Activated T-cell treated with anti-CD3 and anti-CD28 coated beads, Interleukin-2, amount 50 U/mL, for 1 hour (primary cell): ENCODE measurements around the gene PRPSAP1.

Experiments
- DNase-seq: peaks from one replicate; pipeline ENCODE4 v3.0.0-alpha.2; 2020

PRPSAP1 gene, protein sequence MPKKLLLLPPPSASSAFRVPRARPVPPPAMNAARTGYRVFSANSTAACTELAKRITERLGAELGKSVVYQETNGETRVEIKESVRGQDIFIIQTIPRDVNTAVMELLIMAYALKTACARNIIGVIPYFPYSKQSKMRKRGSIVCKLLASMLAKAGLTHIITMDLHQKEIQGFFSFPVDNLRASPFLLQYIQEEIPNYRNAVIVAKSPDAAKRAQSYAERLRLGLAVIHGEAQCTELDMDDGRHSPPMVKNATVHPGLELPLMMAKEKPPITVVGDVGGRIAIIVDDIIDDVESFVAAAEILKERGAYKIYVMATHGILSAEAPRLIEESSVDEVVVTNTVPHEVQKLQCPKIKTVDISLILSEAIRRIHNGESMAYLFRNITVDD

DNA sequence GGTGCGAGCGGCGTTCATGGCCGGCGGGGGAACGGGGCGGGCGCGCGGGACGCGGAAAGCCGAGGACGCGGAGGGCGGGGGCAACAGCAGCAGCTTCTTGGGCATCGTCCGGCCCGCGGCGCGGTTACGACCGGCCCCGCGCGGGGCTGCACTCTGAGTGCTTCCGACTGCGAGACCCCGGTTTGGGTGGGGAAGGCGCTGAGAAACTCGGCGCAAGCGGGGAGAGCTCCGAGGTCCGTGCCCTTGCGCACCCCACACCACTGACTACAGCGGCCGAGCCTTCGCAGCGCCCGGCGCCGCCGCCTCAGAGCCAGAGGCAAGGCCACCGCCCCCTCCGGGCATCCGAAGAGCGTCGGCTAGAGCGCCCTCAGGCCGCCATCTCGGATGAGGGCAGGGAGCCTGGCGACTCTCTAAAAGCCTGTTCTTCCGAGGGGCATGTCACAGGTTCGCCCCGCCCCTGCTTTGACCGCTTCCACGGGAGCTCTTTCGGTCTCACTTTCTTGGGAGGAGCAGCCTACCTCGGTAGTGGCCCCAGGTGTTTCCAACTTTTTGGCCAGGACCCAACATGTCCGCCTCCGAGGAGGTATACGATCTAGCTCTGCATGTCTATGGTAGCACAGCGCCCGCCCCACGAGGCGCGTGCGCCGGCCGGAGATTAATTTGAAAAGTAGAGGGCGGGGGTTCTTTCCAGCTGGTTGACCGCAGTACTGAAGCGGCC, at the start of gene PRPSAP1:
Gene PRPSAP1 (minus strand): TSS at position 318 of the 718 bp plus-strand sequence. CDS start 213 bp downstream, at position 105.
- peak; percentile 85 for DNase-seq

DNA sequence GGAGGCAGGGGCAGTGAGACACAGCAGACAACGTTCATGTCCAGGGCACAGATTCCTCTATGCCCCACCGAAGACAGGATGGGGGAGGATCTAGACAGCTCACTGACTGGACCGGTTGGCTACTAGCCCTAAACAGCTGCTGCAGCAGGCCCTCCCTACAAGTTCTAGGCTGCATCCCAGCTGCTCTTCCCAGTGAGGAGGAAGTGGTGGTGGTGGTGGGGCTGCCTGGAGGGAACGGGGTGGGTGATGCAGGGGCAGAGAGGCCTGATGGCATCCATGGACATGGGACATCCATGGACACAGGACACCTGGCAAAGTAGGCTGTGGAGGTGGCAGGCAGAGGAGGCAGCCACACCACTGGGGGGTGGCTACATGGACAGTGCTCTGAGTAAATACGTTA, 49.0 kb upstream of the PRPSAP1 start:
- DNase-seq = no peak

DNA sequence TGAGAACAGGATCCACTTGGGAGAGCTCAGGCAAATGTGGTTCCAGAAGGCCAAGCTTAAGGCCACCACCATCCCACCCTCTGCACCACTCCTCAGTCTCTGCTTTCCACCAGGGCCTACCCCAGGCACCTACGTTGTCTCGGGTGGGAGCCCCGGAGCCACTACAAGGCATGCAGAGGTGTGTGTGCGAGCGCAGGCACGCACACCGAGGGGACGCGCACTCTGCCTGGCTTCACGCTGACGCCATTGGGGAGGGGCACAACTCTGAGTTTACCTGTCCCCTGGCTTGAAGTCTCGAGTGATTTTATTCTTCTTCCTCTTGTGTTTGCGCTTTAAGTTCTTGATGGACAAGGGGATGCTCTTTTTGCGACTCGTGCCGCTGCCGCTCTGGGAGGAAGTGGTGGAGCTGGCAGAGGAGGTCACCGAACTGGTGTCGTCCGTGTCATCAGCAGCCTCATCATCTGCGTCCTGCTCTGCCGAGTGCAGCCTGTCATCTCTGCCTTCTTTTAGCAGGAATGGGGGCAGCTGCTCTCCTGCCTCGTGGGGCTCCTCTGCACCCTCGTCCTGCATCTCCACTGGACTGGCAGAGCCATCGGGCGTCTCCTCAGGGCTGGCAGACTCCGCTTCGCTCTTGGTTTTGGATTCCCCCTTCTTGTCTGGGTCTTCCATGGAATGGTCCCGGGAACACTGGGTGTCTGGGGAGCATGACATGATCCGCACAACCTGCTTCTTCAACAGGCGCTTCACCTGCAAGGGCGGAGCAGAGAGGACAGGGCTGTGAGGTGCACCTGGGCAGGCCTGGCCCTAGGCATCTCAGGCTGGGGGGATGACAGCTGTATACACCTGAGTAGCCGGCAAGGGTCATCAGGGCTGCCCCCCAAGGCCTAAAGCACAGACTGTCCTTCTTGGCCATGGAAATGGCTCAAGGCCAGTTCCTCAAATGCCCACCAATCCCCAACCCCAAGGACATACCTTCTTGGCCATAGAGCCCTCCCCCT, 45.8 kb upstream of the PRPSAP1 start:
- DNase-seq = no peak

DNA sequence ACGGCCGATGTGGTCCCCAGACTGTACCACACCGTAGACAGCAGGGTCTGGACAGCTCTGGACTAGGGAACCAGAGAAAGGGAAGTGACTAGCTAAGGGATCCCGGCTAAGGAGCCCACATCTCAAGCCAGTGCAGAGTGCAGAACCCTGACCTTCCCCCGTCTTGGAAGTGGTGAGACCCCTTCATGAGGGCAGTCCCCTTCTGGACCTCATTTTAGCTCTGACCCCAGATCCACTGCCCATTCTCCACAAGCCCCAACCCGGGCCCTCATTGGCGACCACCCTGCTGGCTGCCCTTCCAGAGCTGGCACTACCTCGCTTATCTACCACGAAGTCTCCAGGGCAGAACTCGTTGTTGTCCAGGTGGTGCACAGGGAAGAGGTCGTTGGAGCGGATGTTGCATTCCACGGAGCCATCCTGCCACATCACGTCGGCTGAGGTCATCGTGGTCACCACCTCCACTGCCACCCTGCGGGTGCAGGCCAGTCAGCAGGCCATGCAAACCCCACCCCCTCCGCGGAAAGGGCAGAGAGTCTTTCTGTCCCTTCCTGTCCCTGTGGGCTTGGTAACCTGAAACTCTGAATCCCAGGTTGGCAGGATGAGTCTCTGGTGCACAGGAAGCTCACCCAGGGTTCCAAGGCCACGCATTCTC, 44.9 kb upstream of the PRPSAP1 start:
- no peak for DNase-seq

DNA sequence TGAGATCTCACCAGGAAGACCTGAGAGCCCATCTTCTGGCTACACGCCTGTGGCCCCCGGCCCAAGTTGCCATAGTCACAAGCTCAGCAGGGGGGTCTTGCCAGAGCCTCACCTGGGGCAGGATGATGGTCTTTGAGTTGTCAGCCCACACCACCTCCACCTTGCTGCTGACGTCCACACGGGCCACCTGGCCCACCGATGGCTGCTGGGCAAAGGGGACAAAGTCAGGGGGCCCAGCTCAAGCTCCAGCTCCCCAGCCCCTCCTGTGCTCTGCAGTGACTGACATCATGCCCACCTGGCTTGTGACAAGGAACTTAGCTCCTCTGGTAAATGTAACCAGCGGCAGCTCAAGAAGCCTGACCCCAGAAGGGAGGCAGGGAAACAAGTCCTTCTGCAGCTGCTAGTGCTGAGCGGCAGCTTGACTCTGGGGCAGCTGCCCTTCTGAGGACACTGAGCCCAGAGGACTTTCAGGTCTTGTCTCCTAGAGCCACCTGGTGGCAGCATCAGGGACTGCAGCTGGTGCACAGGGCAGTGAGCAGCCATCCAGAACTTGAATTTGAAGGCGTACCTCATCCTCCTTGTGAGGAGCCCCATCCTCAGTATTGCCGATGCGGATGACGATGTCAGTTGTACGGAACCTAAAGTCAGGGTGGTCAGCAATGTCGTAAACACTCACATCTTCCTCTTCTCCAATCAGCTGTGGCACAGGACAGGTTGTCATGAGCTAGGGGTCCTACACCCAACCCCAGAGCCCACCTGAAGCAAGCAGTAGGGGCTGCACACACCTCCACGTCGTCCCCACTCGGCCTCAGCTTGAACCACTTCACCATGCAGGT, 44.2 kb upstream of the PRPSAP1 start:
- DNase-seq = peak; percentile 87

DNA sequence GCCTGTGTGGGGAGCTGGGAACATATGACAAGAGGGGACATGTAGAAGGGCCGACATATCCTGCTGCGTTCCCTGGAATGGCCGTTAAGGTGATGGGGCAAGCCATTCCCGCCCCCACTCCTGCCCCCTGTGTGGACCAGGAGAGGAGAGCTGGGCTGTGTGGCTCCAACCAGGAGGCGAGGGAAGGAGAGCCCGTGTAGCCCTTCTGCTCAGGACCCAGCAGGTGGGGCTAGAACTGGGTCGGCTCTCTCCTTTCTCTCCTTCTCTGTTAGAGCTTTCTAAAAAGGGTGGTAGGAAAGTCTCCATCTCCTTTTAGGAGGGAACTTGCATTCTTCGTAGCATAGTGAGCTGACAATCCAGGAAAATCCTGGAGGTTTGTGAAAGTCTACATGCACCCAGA, 43.5 kb upstream of the PRPSAP1 start:
- DNase-seq = no peak

DNA sequence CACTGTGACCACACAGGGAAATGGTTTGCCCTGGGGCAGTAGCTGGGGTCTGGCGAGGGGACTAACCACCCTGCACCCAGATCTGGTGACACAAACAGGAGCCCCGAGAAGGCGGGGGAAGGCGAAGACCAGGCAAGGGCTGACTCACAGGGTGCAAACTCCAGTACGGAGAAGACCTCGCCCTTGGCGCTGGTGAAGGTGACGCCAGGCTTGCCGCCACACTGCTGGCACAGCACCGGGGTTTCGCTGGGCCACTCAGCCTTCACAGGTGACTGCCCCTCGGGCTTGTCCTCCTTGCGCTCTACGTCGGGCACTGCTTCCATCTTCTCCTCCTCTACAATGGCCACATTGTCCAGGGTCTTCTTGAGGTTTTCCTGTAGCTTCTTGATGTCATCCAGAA, 42.3 kb upstream of the PRPSAP1 start:
- no peak for DNase-seq

DNA sequence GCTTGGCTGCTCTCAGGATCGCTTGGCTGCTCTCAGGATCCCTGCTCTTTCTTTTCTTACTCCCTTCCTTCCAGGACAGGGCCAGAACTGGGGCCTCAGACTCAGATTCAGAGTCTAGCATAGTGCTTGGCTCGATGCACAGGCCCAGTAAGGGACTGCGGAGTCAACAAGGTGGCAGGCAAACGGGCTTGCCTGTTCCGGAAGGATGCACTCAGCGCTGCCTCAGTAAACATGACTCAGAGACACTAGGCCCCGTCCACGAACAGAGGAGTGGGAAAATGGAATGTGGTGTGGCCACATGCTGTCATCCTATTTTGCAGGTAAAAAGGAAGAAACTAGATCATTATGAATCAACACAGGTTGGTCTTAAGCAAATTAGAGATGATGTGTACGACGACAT, 40.5 kb upstream of the PRPSAP1 start:
- no peak for DNase-seq

DNA sequence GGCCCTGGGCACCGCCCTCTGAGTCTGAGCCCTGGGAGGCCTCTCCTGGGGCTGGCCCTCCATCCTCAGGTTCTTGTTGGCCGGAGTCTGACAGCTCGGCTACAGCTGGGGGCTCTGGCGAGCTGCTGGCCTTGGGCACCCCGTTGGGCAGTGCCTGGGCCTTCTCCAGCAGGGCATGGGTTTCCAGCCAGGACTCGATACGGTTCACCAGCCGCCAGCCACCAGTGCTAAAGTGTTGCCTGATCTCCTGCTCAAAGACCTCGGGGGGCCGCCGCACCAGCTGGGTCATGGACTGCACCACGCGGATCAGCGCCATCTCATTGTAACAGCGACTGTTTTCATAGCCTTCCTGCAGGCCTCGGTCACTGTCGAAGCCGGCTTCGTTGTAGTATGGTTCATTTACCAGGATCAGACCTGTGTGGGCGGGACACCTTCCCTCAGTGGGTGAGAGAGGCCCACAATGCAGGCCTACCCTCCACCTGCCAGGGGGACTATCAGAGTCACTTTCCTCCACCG, 37.5 kb upstream of the PRPSAP1 start:
- DNase-seq = no peak

DNA sequence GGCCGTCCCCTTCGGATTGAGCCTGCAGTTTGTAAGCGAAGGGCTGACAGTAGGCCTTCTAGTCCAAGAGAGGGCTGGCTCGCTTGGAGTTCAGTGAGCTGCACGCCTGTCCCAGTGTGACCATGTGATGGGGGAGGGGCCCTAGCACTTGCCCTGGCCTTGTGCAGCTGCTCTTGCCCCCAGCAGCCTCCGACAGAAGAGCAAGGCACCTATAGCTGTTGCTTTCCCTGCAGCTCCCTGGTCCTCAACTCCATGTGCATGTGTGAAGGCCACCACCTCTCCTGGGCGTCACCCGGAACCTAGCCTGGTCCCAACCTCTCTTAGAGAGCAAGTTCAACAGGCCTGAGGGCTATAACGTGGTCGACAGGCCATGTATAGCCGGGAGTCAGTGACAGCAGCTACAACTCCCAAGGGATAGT, 36.3 kb upstream of the PRPSAP1 start:
- no peak for DNase-seq

DNA sequence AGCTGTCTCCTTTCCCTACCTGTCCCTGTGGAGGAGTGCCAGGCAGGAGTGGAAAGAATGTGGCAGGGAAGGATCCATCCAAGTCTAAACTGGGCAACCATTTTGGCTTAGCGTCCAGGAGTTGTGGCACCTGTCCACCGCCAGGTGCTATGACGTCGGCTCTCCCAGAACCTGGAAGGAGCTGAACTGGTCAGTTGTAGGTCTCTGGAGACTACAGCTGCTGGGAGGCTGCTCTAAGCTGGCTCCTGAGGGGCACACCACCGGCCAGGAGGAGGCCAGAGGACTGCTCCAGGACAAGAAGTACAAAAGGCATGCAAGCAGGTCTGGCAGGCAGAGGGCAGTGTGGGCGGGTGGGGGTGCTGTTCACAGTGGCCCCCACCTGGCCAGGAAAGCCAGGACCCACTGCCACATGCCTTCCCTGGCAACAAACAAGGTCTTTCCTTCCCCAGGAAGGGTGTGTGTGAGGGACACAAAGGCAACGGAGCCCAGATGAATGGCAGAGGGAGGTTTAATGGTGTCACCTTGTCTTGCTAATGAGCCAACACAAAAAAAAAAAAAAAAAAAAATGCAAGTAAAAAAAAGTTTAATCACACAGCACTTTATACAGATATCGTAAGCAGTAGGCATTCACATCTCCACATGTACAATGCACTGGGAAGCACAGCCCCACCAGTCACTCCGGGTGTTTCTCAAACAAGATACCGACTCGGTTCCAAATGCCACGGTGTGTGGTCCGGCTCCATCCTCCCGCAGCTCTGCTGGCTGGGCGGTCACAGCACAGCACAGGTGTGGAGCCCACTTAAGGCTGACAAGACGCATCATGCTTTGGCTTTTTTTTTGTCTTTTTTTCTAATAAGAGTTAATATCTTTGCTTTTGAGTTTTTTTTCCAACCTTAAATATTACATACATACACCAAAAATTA, 35.5 kb upstream of the PRPSAP1 start:
- DNase-seq = no peak

DNA sequence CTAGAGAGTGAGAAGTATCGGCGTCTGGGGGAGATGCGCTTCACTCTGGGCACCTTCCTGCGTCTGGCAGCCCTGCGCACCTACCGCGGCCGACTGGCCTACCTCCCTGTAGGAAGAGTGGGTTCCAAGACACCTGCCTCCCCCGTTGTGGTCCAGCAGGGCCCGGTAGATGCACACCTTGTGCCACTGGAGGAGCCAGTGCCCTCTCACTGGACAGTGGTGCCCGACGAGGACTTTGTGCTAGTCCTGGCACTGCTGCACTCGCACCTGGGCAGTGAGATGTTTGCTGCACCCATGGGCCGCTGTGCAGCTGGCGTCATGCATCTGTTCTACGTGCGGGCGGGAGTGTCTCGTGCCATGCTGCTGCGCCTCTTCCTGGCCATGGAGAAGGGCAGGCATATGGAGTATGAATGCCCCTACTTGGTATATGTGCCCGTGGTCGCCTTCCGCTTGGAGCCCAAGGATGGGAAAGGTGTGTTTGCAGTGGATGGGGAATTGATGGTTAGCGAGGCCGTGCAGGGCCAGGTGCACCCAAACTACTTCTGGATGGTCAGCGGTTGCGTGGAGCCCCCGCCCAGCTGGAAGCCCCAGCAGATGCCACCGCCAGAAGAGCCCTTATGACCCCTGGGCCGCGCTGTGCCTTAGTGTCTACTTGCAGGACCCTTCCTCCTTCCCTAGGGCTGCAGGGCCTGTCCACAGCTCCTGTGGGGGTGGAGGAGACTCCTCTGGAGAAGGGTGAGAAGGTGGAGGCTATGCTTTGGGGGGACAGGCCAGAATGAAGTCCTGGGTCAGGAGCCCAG, 33.5 kb upstream of the PRPSAP1 start:
- no peak for DNase-seq

DNA sequence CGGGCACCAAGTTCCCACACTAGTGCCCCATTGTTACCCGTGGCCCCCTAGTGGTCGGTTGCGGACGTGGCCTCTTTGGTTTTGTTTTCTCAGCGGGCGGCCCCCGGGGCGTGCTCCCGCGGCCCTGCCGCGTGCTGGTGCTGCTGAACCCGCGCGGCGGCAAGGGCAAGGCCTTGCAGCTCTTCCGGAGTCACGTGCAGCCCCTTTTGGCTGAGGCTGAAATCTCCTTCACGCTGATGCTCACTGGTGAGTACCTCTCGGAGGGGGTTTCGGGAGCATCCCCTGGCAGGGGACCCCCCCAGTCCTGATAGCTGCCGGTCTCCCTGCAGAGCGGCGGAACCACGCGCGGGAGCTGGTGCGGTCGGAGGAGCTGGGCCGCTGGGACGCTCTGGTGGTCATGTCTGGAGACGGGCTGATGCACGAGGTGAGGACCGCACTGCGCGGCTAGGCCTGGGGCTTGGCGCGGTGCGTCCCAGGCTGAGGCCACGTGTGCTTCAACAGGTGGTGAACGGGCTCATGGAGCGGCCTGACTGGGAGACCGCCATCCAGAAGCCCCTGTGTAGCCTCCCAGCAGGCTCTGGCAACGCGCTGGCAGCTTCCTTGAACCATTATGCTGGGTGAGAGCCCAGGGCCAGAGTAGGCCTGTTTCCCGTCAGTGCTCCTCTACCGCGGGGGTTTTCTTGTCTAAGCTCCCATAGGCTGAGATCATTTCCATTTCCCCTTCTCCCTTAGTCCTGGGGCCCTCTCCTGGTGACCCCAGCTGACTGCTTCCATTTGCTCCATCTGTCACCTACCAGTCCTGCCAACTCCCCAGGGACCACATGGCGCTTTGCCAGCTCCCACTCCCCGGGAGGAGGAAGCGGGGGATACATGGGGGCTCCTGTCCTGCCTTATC, 32.4 kb upstream of the PRPSAP1 start:
- DNase-seq = peak; percentile 85

DNA sequence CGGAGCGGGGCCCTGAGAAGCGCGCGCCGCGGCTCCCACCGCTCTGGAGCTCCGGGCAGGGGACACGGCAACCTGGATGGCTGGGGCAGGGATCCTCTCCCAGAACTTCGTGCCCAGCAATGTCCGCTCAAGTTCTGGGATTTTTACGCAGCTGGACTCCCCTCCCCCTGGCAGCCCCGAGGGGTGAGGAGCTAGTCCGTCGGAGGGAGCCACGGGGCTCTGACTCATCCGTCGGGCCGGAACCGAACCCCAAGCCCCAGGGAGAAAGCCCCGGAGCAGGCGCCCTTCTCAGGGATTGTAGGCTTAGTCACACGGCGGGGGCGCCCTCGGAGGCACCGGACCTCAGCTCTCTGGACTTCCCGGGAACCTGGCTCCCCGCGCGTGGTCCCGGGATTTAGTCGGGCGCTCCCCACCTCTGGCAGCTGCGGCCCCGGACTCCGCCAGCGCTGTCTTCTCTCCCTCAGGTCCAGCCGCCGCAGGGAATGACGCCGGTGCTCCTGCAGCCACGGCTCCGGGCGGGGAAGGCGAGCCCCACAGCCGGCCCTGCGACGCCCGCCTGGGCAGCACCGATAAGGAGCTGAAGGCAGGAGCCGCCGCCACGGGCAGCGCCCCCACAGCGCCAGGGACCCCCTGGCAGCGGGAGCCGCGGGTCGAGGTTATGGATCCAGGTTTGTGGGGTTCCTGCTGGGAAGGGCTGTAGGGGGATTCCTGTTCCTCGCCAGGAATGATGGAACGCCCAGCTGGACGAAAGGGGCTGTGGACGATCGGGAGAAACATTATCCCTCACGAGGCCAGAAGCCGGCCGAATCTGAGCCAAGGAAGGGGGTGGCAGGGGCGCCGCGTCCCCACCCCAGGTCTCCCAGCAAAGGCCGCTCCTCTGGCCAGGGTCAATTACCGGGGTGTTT, 31.5 kb upstream of the PRPSAP1 start:
- peak; percentile 59 for DNase-seq

DNA sequence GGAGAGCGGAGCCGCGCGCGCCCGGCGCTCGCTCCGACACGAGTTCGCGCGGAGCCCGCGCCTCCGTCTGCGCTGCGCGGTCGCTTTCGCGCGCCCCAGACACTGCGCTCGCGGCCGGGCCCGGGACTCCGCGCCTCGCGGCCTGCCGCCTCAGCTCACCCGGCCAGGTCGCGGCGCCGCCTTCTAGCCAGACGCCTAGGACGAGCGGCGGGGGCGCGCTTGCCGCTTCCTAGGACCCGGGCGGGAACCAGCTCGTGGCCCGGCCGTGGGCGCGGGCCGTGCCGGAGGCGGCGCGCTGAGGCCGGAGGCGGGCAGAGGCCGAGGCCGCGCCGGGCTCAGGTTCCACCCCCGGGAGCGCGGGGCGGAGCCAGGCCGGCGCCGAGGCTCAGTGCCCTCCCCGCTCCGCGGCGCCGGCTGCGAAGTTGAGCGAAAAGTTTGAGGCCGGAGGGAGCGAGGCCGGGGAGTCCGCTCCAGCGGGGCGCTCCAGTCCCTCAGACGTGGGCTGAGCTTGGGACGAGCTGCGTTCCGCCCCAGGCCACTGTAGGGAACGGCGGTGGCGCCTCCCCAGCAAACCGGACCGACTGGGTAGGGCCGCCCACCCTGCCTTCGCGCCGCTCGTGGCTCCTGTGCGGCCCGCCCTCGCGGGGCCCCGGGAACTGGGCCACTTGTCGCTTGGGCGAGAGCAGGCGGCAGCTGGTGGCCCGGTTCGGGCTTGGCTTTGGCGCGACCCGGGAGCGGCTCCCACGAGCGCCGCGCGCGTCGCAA, 30.7 kb upstream of the PRPSAP1 start, which contains the start of gene SPHK1:
Gene SPHK1 (plus strand): TSS at position 388 of the 765 bp plus-strand sequence. CDS start 1,036 bp downstream, outside the sequence.
- DNase-seq = peak; percentile 72
